ENCODE results near the gene SPDYC.

Gene SPDYC

GRCh38 chr11:65206901-65207300 lies 36.9 kb downstream of the SPDYC start:
- no peak for DNase-seq (ENCODE audit: low spot score)

GRCh38 chr11:65207918-65208784 lies 38.1 kb downstream of the SPDYC start:
- DNase-seq (ENCODE audit: low spot score) = no peak

GRCh38 chr11:65208785-65209710 lies 39.0 kb downstream of the SPDYC start:
- no peak for DNase-seq (ENCODE audit: low spot score)

GRCh38 chr11:65209711-65210360 lies 39.8 kb downstream of the SPDYC start:
- DNase-seq (ENCODE audit: low spot score) = no peak

- no peak for DNase-seq (ENCODE audit: low spot score)
Measured at GRCh38 chr11:65210361-65210731, 40.3 kb downstream of the SPDYC start.

- no peak for DNase-seq (ENCODE audit: low spot score)
Measured at GRCh38 chr11:65210748-65211147, 40.7 kb downstream of the SPDYC start.

GRCh38 chr11:65211293-65212105 lies 41.5 kb downstream of the SPDYC start:
- no peak for DNase-seq (ENCODE audit: low spot score)

- DNase-seq (ENCODE audit: low spot score) = no peak
Measured at GRCh38 chr11:65212226-65212801, 42.3 kb downstream of the SPDYC start.

GRCh38 chr11:65213322-65214211 lies 43.5 kb downstream of the SPDYC start:
- no peak for DNase-seq (ENCODE audit: low spot score)

- no peak for DNase-seq (ENCODE audit: low spot score)
Measured at GRCh38 chr11:65214212-65214845, 44.3 kb downstream of the SPDYC start.

GRCh38 chr11:65215441-65216076 lies 45.5 kb downstream of the SPDYC start:
- DNase-seq (ENCODE audit: low spot score) = no peak

GRCh38 chr11:65216830-65217229 lies 46.8 kb downstream of the SPDYC start:
- DNase-seq (ENCODE audit: low spot score) = no peak

GRCh38 chr11:65217441-65218423 lies 47.7 kb downstream of the SPDYC start:
- DNase-seq (ENCODE audit: low spot score) = no peak

GRCh38 chr11:65218446-65218845 lies 48.4 kb downstream of the SPDYC start:
- DNase-seq (ENCODE audit: low spot score) = no peak

- no peak for DNase-seq (ENCODE audit: low spot score)
Measured at GRCh38 chr11:65219930-65220213, 49.8 kb downstream of the SPDYC start.

GRCh38 chr11:65221026-65221425 lies 51.0 kb downstream of the SPDYC start:
- no peak for DNase-seq (ENCODE audit: low spot score)

Data from putamen (tissue), 1 donor.